Stomach (tissue), 4 donors: ENCODE measurements around the gene EMD.

ENCODE experiments used
- EP300 ChIP-seq: sonication (generic); formaldehyde crosslinking; IDR thresholded peaks from one replicate; pipeline ENCODE4 v1.6.1; 2017; ENCODE audit warnings: antibody characterized with exemption
- POLR2A ChIP-seq, 4 donors: fragments of 450-650 bp; IDR thresholded peaks; one replicate each; pipeline ENCODE4 v1.6.1; 2016; ENCODE audit warnings: antibody characterized with exemption in 4 of 4, control low read depth in 2 of 4, mild to moderate bottlenecking in 1 of 4, moderate library complexity in 1 of 4
- POLR2AphosphoS5 ChIP-seq, 3 donors: sonication (generic); formaldehyde crosslinking; IDR thresholded peaks; one replicate each; pipeline ENCODE4 v1.6.1; 2016; ENCODE audit warnings: antibody characterized with exemption in 3 of 3
- TF ChIP-seq, protein P1 (sequence below), 7 experiments: fragments of 450-650 bp in 4 of 7; fragments of 200-600 bp in 3 of 7; sonication (generic) in 3 of 7; IDR thresholded peaks; one replicate each; pipeline ENCODE4 v1.5.1; 2016 to 2019; ENCODE audit warnings: antibody characterized with exemption in 7 of 7, control low read depth in 2 of 7, mild to moderate bottlenecking in 1 of 7

DNA sequence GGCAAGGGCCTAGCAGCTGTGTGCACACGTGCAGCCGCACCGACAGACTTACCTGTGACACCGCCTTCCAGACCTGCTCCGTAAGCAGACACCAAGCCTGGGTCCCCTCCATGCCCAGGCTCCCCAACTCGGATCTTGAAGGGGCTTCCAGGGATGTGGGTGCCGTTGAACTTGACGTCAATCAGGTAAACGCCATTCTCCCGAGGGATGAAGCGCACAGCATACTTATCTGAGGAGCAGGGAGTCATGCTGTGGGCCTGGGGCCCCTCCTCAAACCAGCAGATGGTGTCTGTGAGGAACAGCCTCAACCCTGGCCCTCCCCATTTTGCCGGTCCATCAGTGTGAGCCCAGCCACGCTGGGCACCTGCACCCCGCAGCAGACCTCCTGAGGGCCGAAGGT, 29.1 kb upstream of the EMD start:
- no peak for TF ChIP-seq POLR2A (IDR thresholded peaks at IDR 0.05)
- TF ChIP-seq, protein P1, sequence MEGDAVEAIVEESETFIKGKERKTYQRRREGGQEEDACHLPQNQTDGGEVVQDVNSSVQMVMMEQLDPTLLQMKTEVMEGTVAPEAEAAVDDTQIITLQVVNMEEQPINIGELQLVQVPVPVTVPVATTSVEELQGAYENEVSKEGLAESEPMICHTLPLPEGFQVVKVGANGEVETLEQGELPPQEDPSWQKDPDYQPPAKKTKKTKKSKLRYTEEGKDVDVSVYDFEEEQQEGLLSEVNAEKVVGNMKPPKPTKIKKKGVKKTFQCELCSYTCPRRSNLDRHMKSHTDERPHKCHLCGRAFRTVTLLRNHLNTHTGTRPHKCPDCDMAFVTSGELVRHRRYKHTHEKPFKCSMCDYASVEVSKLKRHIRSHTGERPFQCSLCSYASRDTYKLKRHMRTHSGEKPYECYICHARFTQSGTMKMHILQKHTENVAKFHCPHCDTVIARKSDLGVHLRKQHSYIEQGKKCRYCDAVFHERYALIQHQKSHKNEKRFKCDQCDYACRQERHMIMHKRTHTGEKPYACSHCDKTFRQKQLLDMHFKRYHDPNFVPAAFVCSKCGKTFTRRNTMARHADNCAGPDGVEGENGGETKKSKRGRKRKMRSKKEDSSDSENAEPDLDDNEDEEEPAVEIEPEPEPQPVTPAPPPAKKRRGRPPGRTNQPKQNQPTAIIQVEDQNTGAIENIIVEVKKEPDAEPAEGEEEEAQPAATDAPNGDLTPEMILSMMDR (IDR thresholded peaks at IDR 0.05), result no peak
- no peak for TF ChIP-seq EP300
- no peak for TF ChIP-seq POLR2AphosphoS5 (IDR thresholded peaks at IDR 0.05)
